ENCODE results near the gene VWA7.
A peak's percentile ranks its signal among the peaks of the same experiment; 100 is the strongest.

Gene VWA7

GRCh38 chr6:31729979-31730630 lies 47.0 kb downstream of the VWA7 start:
- peak; percentile 33 for DNase-seq (ENCODE audit: low read depth)

- DNase-seq (ENCODE audit: low read depth), result peak; percentile 71
Observed at GRCh38 chr6:31729515-31729978, 47.6 kb downstream of the VWA7 start.

DNA sequence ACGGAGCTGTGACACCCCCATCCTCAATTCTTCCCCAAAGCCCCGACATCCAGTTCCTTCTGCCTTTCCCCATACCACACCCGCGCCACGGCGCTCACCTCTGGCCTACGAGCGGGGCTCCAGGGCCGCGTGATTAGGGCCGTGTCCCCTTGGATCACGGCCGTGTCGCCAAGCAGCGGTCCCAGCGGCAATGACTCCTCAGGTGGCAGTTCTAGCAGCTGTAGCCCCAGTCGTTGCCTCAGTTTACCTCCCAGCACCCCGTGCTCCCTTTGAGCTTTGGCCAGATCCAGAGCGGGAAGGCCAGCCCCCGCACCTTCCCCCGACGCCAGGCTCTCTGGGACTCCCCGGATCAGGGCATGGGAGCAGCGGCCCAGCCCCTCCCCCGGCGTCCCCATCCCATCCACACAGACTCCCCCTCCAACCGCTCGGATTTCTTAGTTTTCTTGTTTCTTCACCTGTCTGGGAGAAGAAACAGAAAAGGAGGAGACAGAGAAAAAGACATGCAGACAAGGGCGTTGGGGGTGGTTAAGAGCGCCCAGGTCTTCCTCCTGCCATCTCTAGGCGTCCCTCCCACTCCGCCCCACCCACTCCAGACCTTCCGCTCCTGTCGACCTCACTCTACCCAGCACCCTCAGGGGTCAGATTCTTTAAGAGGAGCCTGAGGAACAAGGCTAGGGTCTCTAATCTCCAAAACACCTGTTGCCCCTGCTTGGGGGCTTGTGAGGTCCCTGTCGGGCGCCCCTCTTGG lies 48.2 kb downstream of the VWA7 start, which contains the start of gene DDAH2:
DDAH2 (minus strand) TSS at position 533 of the 748 bp plus-strand sequence; CDS start at position 395, 138 bp downstream.
- DNase-seq (ENCODE audit: low read depth), result no peak

- DNase-seq (ENCODE audit: low read depth), result no peak
Observed at GRCh38 chr6:31727717-31728671, 49.1 kb downstream of the VWA7 start.

DNA sequence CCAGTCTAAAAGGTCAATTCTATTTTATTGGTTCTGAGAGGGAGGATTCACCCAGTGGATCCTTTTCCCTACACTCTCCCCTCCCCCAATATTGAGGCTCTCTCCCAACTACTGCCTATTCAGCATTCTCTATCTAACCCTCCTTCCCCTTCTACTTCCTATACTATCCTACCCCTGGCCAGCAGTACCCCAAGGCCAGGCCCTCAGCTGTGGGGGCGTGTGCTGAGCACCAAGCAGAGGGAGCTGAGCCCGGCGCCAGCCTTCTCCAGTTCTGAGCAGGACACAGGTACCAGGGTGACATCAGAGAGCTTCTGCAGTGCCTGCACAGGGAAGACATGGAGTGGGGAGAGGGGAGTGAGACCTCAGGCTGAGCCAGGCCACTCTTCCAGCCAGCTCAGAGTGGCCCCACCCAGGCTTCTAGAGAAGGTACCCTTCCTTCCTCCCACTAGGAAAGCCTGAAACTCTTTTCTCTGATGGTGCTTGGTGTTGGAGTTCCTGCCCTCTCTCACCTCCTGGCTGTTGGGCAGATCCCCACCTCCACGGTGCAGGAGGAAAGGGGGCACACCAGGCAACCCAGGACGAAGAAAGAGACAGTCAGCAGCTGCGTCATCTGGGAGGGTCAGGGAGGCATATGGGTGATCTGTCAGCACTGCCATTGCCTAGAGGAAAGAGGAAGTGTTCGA lies 50.0 kb downstream of the VWA7 start:
- no peak for DNase-seq (ENCODE audit: low read depth)

DNA sequence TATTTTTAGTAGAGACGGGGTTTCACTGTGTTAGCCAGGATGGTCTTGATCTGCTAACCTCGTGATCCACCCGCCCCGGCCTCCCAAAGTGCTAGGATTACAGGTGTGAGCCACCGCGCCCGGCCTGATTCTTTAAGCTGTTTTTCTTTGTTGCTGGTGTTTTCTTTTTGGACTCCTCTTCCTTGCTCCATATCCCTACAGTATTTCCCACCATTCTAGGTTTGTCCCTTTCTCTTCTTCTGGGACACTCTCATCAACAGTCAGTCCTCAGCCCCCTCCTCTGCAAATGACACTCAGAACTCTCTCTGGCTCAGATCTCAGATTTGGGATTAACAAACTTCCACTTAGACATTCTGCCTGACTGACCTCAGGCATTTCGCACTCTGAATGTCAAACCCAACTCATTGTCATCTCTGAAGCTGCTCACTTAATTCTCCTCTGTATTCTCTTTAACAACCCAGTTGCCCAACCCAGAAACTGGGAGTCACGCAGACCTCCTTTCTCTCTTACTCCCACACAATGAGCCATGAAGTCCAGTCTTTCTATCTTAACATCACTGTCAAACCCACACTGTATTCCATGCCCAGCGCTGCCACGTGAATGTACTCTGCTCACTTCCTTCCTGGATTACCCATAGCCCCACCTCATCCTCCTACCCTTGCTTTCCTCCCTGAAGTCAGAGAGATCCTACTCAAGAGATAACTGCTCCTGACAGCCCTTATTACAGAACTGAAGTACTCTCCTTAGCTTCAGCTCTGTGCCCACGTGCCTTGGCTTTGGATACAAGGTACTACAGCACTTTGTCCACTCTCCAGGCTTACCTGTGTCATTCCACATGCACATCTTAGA lies 51.4 kb downstream of the VWA7 start:
- no peak for DNase-seq (ENCODE audit: low read depth)

DNA sequence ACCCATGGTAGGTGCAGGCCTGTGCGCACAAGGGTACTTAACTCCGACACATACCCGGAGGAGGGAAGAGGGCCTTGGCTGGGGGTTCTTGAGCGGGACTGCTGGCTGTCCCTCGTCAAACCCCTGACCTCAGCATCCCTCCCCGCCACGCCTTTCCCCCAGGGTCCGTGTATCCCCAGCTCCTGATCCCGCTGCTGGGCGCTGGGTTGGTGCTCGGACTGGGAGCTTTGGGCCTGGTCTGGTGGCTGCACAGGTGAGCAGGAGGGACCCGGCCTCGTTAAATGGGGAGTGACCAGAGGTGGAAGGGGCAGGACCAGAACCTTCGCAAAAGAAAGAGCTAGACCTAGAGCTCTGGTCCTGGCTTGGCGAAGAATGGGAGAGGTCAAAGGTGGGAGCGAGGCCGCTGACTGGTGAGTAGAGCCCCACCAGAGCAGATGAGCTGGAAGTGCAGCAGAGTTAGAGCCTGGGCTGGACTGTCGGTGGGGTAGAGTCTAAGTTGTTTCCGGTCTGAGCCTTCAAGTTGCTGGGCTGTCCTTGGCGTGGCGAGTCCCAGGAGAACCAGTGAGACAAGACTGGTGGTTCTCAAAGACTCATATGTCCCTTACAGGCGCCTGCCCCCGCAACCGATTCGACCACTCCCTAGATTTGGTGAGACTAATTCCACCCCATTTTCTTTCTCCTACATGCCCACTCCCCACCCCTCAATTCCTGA lies 53.0 kb downstream of the VWA7 start:
- no peak for DNase-seq (ENCODE audit: low read depth)

- DNase-seq (ENCODE audit: low read depth), result no peak
Observed at GRCh38 chr6:31723245-31723979, 53.7 kb downstream of the VWA7 start, which contains the start of gene MPIG6B. Gene MPIG6B (plus strand): TSS chr6:31723373. CDS start chr6:31723384, 11 bp downstream.

DNA sequence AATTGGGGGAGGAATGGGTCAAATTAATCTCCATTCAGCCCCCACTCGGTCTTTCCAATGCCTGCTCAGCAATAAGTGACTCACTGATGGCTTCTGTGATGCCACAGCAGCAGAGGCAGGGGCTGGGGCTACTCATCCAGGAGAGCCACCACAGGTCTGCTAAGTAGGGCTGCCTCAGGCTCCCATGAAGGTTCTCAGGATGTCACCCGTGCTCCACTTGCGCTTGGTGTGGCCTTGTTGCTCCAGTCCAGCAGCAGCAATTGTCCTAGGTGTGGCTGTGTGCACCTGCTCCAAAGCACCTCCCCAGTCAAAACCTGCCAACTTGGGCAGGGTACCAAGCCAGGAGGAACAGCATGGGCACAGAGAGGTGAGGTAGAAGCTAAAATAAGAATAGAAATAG lies 55.0 kb downstream of the VWA7 start:
- no peak for DNase-seq (ENCODE audit: low read depth)

DNA sequence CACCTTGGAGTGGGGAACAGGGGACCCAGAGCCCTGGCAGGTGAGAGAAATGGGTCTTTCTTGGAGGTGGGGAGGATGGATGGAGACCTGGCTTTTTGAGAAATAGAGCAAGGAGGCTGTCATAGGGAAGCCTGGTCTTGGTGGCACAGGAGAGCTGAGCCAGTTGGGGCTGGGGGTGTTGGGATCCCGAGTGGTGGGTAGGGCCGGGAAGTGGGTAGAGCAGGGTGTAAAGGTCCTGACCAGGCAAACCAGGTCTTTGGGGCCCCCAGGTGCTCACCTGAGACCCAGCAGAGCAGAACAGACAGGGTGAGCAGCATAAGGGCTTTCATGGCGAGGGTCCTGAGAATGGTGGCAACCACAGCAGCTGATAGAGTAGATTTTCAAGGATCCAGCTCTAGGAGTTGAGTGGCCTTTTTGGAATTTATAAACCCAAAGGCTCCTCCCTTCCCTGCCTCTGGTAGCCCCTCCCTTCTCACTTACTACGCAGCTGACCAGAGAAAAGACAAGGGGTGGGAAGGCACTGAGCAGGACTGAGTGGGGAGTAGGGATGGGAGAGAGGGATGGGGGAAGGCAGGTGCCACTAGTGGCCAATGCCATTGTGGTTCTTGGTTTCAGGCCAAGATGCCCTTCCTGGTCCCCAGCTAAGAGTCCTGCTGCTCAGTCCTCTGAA lies 55.6 kb downstream of the VWA7 start, which contains the start of gene LY6G6C:
LY6G6C (minus strand) TSS at position 396 of the 670 bp plus-strand sequence; CDS start at position 329, 67 bp downstream.
- no peak for DNase-seq (ENCODE audit: low read depth)

DNA sequence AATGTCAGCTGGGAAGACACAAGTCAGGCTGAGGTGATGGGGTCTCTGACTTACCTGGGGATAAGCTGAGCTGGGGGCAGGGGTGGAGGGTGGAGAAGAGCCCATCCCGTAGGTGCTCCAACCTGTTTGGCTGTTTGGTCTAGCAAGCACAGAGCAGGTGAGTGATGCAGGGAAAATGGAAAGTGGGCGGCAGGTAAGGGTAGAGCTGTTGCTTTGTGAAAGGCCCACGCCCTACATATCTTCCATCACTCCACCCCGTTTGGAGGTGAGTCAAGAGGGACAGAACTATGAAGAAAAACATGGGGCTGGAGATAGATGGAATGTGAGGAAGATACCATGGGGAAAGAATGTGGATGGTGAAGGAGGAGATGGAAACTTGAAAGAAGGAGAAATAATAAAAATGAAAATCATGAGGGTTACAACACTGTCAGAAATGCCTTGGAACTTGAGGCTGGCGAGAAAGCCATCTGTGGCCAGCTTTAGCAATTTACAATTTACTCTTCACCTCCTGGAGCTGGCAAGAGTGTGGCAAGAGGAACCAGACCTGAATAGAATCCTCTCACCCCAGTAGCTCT lies 56.8 kb downstream of the VWA7 start:
- no peak for DNase-seq (ENCODE audit: low read depth)

- no peak for DNase-seq (ENCODE audit: low read depth)
Observed at GRCh38 chr6:31719001-31719400, 58.1 kb downstream of the VWA7 start.

DNA sequence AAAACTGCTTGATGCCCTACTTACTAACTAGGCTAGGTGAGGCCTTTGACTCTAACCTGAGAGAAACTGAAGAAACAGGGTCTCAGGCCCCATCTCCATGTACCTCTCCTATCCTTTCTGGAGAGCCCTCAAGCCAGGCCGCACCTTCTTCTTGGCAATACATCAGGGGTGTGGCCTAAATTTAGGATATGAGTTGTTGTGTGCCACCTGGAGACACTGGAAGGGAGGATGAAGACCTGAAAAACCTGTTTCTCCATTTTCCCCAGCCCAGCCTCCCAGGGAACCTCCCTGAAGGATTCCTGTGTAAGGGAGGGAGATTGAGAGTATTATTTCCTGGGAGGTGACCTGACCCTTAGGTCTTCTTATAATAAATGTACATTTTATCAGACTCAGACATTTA lies 58.9 kb downstream of the VWA7 start:
- DNase-seq (ENCODE audit: low read depth), result no peak

GRCh38 chr6:31717499-31718222 lies 59.5 kb downstream of the VWA7 start:
- DNase-seq (ENCODE audit: low read depth), result no peak
